H9 (cell line): ENCODE data around the gene PTRHD1. TPM values are rescaled to one million over a fixed set of nuclear protein-coding genes. Genes with fewer than 3 reads are reported as not detected.
A peak's percentile ranks its signal among the peaks of the same experiment; 100 is the strongest.

Experiments used
- DNase-seq: peaks from one replicate; pipeline ENCODE4 v3.0.0-alpha.2; 2017
- H2AFZ ChIP-seq: one replicate; pipeline ENCODE4 v1.6.1; 2013; ENCODE audit warnings: mild to moderate bottlenecking, low read length, control low read depth, moderate library complexity
- H2AK5ac ChIP-seq: 2 replicates; pipeline ENCODE4 v1.6.1; 2013; ENCODE audit warnings: low read length, control low read depth, mixed read lengths; ENCODE audit not compliant: insufficient read length
- H2BK120ac ChIP-seq: one replicate; pipeline ENCODE4 v1.6.1; 2013; ENCODE audit warnings: low read depth, mild to moderate bottlenecking, low read length, control low read depth, inconsistent platforms; ENCODE audit not compliant: poor library complexity, severe bottlenecking
- H2BK12ac ChIP-seq: 2 replicates; pipeline ENCODE4 v1.6.1; 2013; ENCODE audit warnings: low read length, control low read depth, mixed read lengths, low read depth; ENCODE audit not compliant: insufficient read length
- H2BK15ac ChIP-seq: 2 replicates; pipeline ENCODE4 v1.6.1; 2013; ENCODE audit warnings: low read depth, low read length, control low read depth
- H2BK20ac ChIP-seq: one replicate; pipeline ENCODE4 v1.6.1; 2013; ENCODE audit warnings: low read depth, mild to moderate bottlenecking, low read length, control low read depth, inconsistent platforms; ENCODE audit not compliant: poor library complexity, severe bottlenecking
- H2BK5ac ChIP-seq: 2 replicates; pipeline ENCODE4 v1.6.1; 2013; ENCODE audit warnings: low read length, control low read depth, mixed read lengths; ENCODE audit not compliant: insufficient read length
- H3K14ac ChIP-seq: 2 replicates; pipeline ENCODE4 v1.6.1; 2013; ENCODE audit warnings: low read length, control low read depth; ENCODE audit not compliant: insufficient read depth
- H3K18ac ChIP-seq: 2 replicates; pipeline ENCODE4 v1.6.1; 2013; ENCODE audit warnings: low read depth, mild to moderate bottlenecking, mixed read lengths, low read length, control low read depth; ENCODE audit not compliant: insufficient read length
- H3K23ac ChIP-seq: 2 replicates; pipeline ENCODE4 v1.6.1; 2013; ENCODE audit warnings: low read length, control low read depth, mixed read lengths, low read depth; ENCODE audit not compliant: insufficient read length
- H3K23me2 ChIP-seq: 2 replicates; pipeline ENCODE4 v1.6.1; 2013; ENCODE audit warnings: low read depth, mild to moderate bottlenecking, mixed read lengths, low read length, control low read depth; ENCODE audit not compliant: insufficient read length, poor library complexity, severe bottlenecking
- H3K27ac ChIP-seq: 2 replicates; pipeline ENCODE4 v1.5.1; 2013; ENCODE audit warnings: low read length, control low read depth, mixed read lengths, low read depth; ENCODE audit not compliant: insufficient read length
- H3K27me3 ChIP-seq: 2 replicates; pipeline ENCODE4 v1.6.1; 2013; ENCODE audit warnings: low read length, control low read depth, inconsistent platforms; ENCODE audit not compliant: insufficient read depth
- H3K4ac ChIP-seq: 2 replicates; pipeline ENCODE4 v1.6.1; 2013; ENCODE audit warnings: low read depth, mild to moderate bottlenecking, control low read depth, inconsistent platforms, low read length, moderate library complexity
- H3K4me1 ChIP-seq: 2 replicates; pipeline ENCODE4 v1.6.1; 2013; ENCODE audit warnings: low read length, control low read depth, inconsistent platforms; ENCODE audit not compliant: insufficient read depth
- H3K4me2 ChIP-seq: 2 replicates; pipeline ENCODE4 v1.6.1; 2013; ENCODE audit warnings: low read length, control low read depth, mixed read lengths; ENCODE audit not compliant: insufficient read length, insufficient read depth
- H3K56ac ChIP-seq: 2 replicates; pipeline ENCODE4 v1.6.1; 2013; ENCODE audit warnings: low read depth, mild to moderate bottlenecking, mixed read lengths, low read length, control low read depth; ENCODE audit not compliant: insufficient read length
- H3K79me1 ChIP-seq: 2 replicates; pipeline ENCODE4 v1.6.1; 2013; ENCODE audit warnings: low read depth, mild to moderate bottlenecking, moderate library complexity, low read length, control low read depth, inconsistent platforms; ENCODE audit not compliant: insufficient read depth, poor library complexity, severe bottlenecking
- H3K79me2 ChIP-seq: 2 replicates; pipeline ENCODE4 v1.6.1; 2013; ENCODE audit warnings: low read length, control low read depth, inconsistent platforms; ENCODE audit not compliant: insufficient read depth
- H3K9ac ChIP-seq: 2 replicates; pipeline ENCODE4 v1.6.1; 2013; ENCODE audit warnings: low read length, control low read depth, mixed read lengths; ENCODE audit not compliant: insufficient read length; ENCODE audit errors: extremely low read depth
- H3K9me3 ChIP-seq: one replicate; pipeline ENCODE4 v1.6.1; 2013; ENCODE audit warnings: low read depth, low read length, inconsistent platforms; ENCODE audit not compliant: control insufficient read depth
- H3T11ph ChIP-seq: one replicate; pipeline ENCODE4 v1.6.1; 2013; ENCODE audit warnings: mild to moderate bottlenecking, low read length, control low read depth, inconsistent platforms
- H4K20me1 ChIP-seq: one replicate; pipeline ENCODE4 v1.6.1; 2013; ENCODE audit not compliant: control insufficient read depth, insufficient read length, insufficient read depth
- H4K5ac ChIP-seq: 2 replicates; pipeline ENCODE4 v1.6.1; 2013; ENCODE audit warnings: low read depth, mild to moderate bottlenecking, mixed read lengths, low read length, control low read depth; ENCODE audit not compliant: insufficient read length
- H4K8ac ChIP-seq: replicated peaks from 2 replicates; pipeline ENCODE4 v1.6.1; 2013; ENCODE audit warnings: low read length, control low read depth, mixed read lengths, low read depth; ENCODE audit not compliant: insufficient read length
- H4K91ac ChIP-seq: 2 replicates; pipeline ENCODE4 v1.6.1; 2013; ENCODE audit warnings: low read depth, mild to moderate bottlenecking, moderate library complexity, mixed read lengths, low read length, control low read depth; ENCODE audit not compliant: insufficient read length
- H3K27ac Mint-ChIP-seq, 3 experiments: 2 replicates in 2 of 3; 3 replicates in 1 of 3; pipeline ENCODE4 v1.8.0; 2020 to 2021; ENCODE audit warnings: mixed read lengths in 3 of 3, mild to moderate bottlenecking in 1 of 3, moderate library complexity in 1 of 3
- H3K27me3 Mint-ChIP-seq: 2 replicates; pipeline ENCODE4 v1.8.0; 2021; ENCODE audit warnings: low read depth, mild to moderate bottlenecking, moderate library complexity, mixed read lengths
- H3K36me3 Mint-ChIP-seq, 3 experiments: 2 replicates in 2 of 3; 3 replicates in 1 of 3; pipeline ENCODE4 v1.8.0; 2020 to 2021; ENCODE audit warnings: low read depth in 3 of 3, mixed read lengths in 3 of 3; ENCODE audit not compliant: insufficient read depth in 1 of 3
- H3K4me1 Mint-ChIP-seq, 2 experiments: 2 replicates each; pipeline ENCODE4 v1.8.0; 2020; ENCODE audit warnings: mixed read lengths in 2 of 2
- H3K4me3 Mint-ChIP-seq, 2 experiments: 2 replicates in 1 of 2; 3 replicates in 1 of 2; pipeline ENCODE4 v1.8.0; 2020 to 2021; ENCODE audit warnings: mild to moderate bottlenecking in 2 of 2, mixed read lengths in 2 of 2, moderate library complexity in 1 of 2
- H3K9me3 Mint-ChIP-seq, 2 experiments: 2 replicates in 1 of 2; 3 replicates in 1 of 2; pipeline ENCODE4 v1.8.0; 2020; ENCODE audit warnings: mild to moderate bottlenecking in 2 of 2, mixed read lengths in 2 of 2, moderate library complexity in 1 of 2
- CTCF ChIP-seq: fragments of 200-600 bp; sonication (generic); conservative IDR thresholded peaks from 3 replicates; pipeline ENCODE4 v1.8.0; 2021; ENCODE audit warnings: antibody characterized with exemption, mild to moderate bottlenecking
- WGBS: extraction: QIAGEN DNeasy Blood & Tissue Kit; methylation state at CpG from one replicate; pipeline ENCODE4 v1.1.7; 2013; ENCODE audit warnings: missing lambda C conversion rate, low lambda C conversion rate, mixed read lengths; ENCODE audit not compliant: insufficient read length; ENCODE audit errors: extremely low coverage; 5-methylcytosine and 5-hydroxymethylcytosine counted together
- total RNA-seq: library from RNA; stranded (reverse); gene quantifications from 2 replicates; pipeline ENCODE4 v1.2.1, GENCODE V29; 2021

Gene PTRHD1
- total RNA-seq, 1 experiment from 2014 or later = 43.7 TPM

GRCh38 chr2:24792542-24792873 is 683 bp downstream of the PTRHD1 start:
- peak overlapping the region; percentile 99 to 100 (median 100) for H3K27ac Mint-ChIP-seq
- Histone ChIP-seq H3K18ac (no peak overlapping the region), H2BK20ac (no peak overlapping the region), H3K4me2 (peak overlapping the region; percentile 99), H3K9ac (peak overlapping the region; percentile 83), H2BK5ac (no peak overlapping the region), H2AK5ac (no peak overlapping the region), H3K56ac (no peak overlapping the region), H3K4ac (no peak overlapping the region), H3K23ac (no peak overlapping the region), H3K27me3 (no peaks in the 10 kb centered on the region), H3T11ph (no peak overlapping the region), H3K79me2 (peaks cover 30% of the 10 kb centered on the region; the same call in 1 of the 2 replicates), H3K4me1 (no peaks in the 10 kb centered on the region), H3K27ac (no peak overlapping the region), H4K20me1 (no peaks in the 10 kb centered on the region), H2BK12ac (no peak overlapping the region), H4K91ac (no peak overlapping the region), H4K5ac (no peak overlapping the region), H2BK120ac (no peak overlapping the region), H4K8ac (no peak overlapping the region), H3K9me3 (no peaks in the 10 kb centered on the region), H2AFZ (no peak overlapping the region), H3K23me2 (peaks cover 13% of the 10 kb centered on the region), H3K14ac (peak overlapping the region; percentile 46; the same call in 1 of the 2 replicates), H2BK15ac (no peak overlapping the region), H3K79me1 (no peaks in the 10 kb centered on the region)
- TF ChIP-seq CTCF = no peak
- no peak for DNase-seq
- peaks cover 37 to 39% of the 10 kb centered on the region in 2 experiments for H3K4me1 Mint-ChIP-seq
- peak overlapping the region; percentile 96 to 97 for H3K4me3 Mint-ChIP-seq
- no peaks in the 10 kb centered on the region; the same call in 1 of the 2 replicates for H3K27me3 Mint-ChIP-seq
- no peaks in the 10 kb centered on the region for H3K9me3 Mint-ChIP-seq
- H3K36me3 Mint-ChIP-seq = peaks cover 27 to 41% (median 39%) of the 10 kb centered on the region in 3 experiments
- WGBS = no CpG with 5 or more reads among the region's 6 CpGs
